Ovary (tissue), 9 donors: ENCODE data around the gene MAGOHB. TPM values are rescaled to one million over a fixed set of nuclear protein-coding genes. Genes with fewer than 3 reads are reported as not detected.

Source experiments
- DNase-seq, 5 donors: peaks; one replicate each; pipeline ENCODE4 v3.0.0-alpha.2; 2019 to 2020
- H3K27ac ChIP-seq, 2 donors: fragments of 200-600 bp; one replicate each; pipeline versions ENCODE4 v1.5.1 to v1.8.0; 2019 to 2022
- H3K27me3 ChIP-seq: fragments of 200-600 bp; one replicate; pipeline ENCODE4 v1.8.0; 2022
- H3K36me3 ChIP-seq: fragments of 200-600 bp; sonication (generic); one replicate; pipeline ENCODE4 v1.5.1; 2019
- H3K4me1 ChIP-seq: one replicate; pipeline ENCODE4 v1.8.1; 2013; ENCODE audit warnings: mild to moderate bottlenecking, moderate library complexity; ENCODE audit not compliant: insufficient read depth
- H3K4me3 ChIP-seq: fragments of 200-600 bp; sonication (generic); one replicate; pipeline ENCODE4 v1.5.1; 2017
- H3K9me3 ChIP-seq, 2 donors: fragments of 200-600 bp in 1 of 2; sonication (generic) in 1 of 2; one replicate each; pipeline versions ENCODE4 v1.5.1 to v1.8.1; 2013 to 2019; ENCODE audit warnings: mild to moderate bottlenecking in 1 of 2, moderate library complexity in 1 of 2
- EP300 ChIP-seq: sonication (generic); formaldehyde crosslinking; IDR thresholded peaks from one replicate; pipeline ENCODE4 v1.6.1; 2017; ENCODE audit warnings: antibody characterized with exemption
- POLR2A ChIP-seq: fragments of 450-650 bp; IDR thresholded peaks from one replicate; pipeline ENCODE4 v1.6.1; 2017; ENCODE audit warnings: antibody characterized with exemption, mild to moderate bottlenecking, moderate library complexity
- WGBS, 3 donors: extraction: QIAGEN DNeasy Blood & Tissue Kit in 1 of 3; methylation state at CpG; one replicate each; pipeline versions ENCODE4 v1.1.5 to v1.1.7; 2013 to 2017; 5-methylcytosine and 5-hydroxymethylcytosine counted together
- intact Hi-C, 4 donors: fragments of 100-400 bp; cut with DNase I; formaldehyde crosslinking; loops; one replicate each; pipeline versions ENCODE4 v1.11.0 to v1.15.1; 2022 to 2023
- polyA plus RNA-seq, 2 donors: library from polyadenylated mRNA; stranded (reverse); fragments of 200-250 nt in 1 of 2; fragments of 350-450 nt in 1 of 2; fragmentation: Illumina TruSeq in 1 of 2; extraction: RNeasy Lipid Tissue Mini Kit (QIAGEN cat#74804) in 1 of 2; gene quantifications; one replicate each; pipeline ENCODE4 v1.2.3, GENCODE V29; 2013 to 2014
- total RNA-seq, 7 donors: library from RNA; depleted of rRNA in 2 of 7; stranded (reverse); fragments of >200 nt in 2 of 7; fragmentation: NEBNext Ultra II Directional in 3 of 7; extraction: Animal tissue kit (Norgen Biotek cat#: 25700) in 3 of 7; gene quantifications; one replicate each; pipeline versions ENCODE4 v1.1.0 to v1.2.4, GENCODE V29; 2016 to 2023
- TF ChIP-seq, protein P1 (sequence below), 3 donors: fragments of 450-650 bp in 2 of 3; fragments of 200-600 bp in 1 of 3; IDR thresholded peaks; one replicate each; pipeline versions ENCODE4 v1.5.1 to v1.8.0; 2016 to 2022; ENCODE audit warnings: antibody characterized with exemption in 3 of 3, mild to moderate bottlenecking in 1 of 3
- donor health status: DM: no; HTN: no; CAD: no; lungs with moderate emphysema.
- donor health status: DM: no; HTN: no; CAD: no.
- donor health status: Bipolar disorder and iron deficiency.
- donor health status: DM: yes; HTN: yes; CAD: no.
- donor health status: DM: no; HTN: no; CAD: no.
- donor health status: DM: yes; HTN: yes; CAD: no.

The MAGOHB gene
- total and polyA plus RNA-seq, 9 donors, result 8.5 to 25.9 (median 19.1) TPM

DNA sequence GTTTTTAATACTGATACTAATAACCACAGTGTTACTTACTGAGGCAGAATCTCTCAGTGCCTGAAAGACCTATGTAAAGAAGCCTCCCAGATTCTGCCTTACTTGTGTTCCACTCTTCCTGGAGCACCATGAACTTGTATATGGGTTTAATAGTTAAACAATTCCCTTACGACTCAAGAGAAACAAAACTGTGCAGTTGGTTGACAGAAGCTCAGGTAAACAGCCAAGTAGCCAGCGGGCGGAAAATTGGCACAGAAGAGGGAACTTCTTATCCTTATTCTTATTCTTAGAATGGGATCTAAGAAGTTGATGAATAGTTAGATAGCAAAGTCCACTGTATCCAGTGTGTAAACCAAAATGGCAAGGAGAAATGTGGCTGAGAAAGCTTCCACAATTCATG lies 22.7 kb upstream of the MAGOHB start:
- whole genome bisulfite sequencing, 3 donors, result 80 to 82% (median 82%) methylated on average over 3 of the region's 3 CpGs
- no peak for DNase-seq
- H3K27me3 ChIP-seq, result no peaks in the 10 kb centered on the region
- no peak overlapping the region for H3K4me3 ChIP-seq
- H3K36me3 ChIP-seq, result no peaks in the 10 kb centered on the region
- TF ChIP-seq EP300 (no peak), POLR2A (no peak)
- TF ChIP-seq, protein P1, sequence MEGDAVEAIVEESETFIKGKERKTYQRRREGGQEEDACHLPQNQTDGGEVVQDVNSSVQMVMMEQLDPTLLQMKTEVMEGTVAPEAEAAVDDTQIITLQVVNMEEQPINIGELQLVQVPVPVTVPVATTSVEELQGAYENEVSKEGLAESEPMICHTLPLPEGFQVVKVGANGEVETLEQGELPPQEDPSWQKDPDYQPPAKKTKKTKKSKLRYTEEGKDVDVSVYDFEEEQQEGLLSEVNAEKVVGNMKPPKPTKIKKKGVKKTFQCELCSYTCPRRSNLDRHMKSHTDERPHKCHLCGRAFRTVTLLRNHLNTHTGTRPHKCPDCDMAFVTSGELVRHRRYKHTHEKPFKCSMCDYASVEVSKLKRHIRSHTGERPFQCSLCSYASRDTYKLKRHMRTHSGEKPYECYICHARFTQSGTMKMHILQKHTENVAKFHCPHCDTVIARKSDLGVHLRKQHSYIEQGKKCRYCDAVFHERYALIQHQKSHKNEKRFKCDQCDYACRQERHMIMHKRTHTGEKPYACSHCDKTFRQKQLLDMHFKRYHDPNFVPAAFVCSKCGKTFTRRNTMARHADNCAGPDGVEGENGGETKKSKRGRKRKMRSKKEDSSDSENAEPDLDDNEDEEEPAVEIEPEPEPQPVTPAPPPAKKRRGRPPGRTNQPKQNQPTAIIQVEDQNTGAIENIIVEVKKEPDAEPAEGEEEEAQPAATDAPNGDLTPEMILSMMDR (IDR thresholded peaks at IDR 0.05), result no peak
- no peaks in the 10 kb centered on the region for H3K9me3 ChIP-seq
- intact Hi-C loops, result no loop called here
- no peaks in the 10 kb centered on the region for H3K4me1 ChIP-seq
- no peak overlapping the region for H3K27ac ChIP-seq

DNA sequence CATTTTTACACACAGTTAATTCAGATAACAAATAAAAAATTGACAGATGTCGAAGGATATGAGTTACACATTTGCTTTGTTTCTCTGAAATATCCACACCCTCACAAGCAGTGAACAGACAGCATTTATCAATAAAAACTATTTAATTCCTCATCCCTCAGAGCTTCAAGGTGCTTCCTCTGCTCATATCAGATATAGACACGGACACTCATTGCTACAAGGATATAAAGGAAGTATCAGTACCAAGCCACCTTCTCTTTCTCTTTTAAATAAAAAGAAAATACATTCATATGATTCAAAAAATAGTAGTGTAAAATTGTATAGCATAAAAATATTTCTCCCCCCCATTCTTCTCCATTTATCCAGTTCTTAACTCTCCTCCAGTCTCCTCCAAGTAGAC lies 21.9 kb upstream of the MAGOHB start:
- WGBS, 3 donors, result 71 to 82% (median 80%) methylated on average over 2 of the region's 2 CpGs
- Histone ChIP-seq H3K27ac (no peak overlapping the region), H3K36me3 (no peaks in the 10 kb centered on the region), H3K4me1 (no peaks in the 10 kb centered on the region), H3K4me3 (no peak overlapping the region), H3K9me3 (no peaks in the 10 kb centered on the region), H3K27me3 (no peaks in the 10 kb centered on the region)
- DNase-seq, result no peak
- TF ChIP-seq POLR2A, result no peak
- TF ChIP-seq, protein P1 (IDR thresholded peaks at IDR 0.05), result no peak
- TF ChIP-seq EP300, result no peak
- intact Hi-C loops, result no loop called here

DNA sequence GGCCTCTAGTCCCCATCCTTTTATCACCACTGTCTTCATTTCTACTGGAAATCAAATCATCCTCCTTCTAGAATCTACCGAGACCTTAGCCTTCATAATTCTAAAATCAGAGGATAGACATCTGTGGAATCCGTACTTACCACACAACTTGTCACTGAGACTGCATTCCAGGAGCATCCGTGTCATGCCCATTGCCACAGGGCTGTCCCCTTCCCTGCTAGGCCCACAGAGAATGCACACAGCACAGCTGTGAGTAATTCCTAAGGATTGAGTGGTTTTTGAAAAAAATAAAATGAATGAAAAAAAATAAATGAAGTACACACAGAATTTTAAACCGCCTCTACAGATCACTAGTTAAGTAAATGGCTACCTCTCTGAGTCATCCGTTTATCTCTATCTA lies 21.0 kb upstream of the MAGOHB start:
- Histone ChIP-seq H3K27ac (no peak overlapping the region), H3K4me3 (no peak overlapping the region), H3K27me3 (no peaks in the 10 kb centered on the region), H3K36me3 (no peaks in the 10 kb centered on the region), H3K9me3 (no peaks in the 10 kb centered on the region), H3K4me1 (no peaks in the 10 kb centered on the region)
- no peak for DNase-seq
- WGBS, 3 donors, result 81 to 84% (median 84%) methylated on average over 5 of the region's 5 CpGs
- intact Hi-C loops, result no loop called here
- TF ChIP-seq EP300 (no peak), POLR2A (no peak)
- TF ChIP-seq, protein P1 (IDR thresholded peaks at IDR 0.05), result no peak

DNA sequence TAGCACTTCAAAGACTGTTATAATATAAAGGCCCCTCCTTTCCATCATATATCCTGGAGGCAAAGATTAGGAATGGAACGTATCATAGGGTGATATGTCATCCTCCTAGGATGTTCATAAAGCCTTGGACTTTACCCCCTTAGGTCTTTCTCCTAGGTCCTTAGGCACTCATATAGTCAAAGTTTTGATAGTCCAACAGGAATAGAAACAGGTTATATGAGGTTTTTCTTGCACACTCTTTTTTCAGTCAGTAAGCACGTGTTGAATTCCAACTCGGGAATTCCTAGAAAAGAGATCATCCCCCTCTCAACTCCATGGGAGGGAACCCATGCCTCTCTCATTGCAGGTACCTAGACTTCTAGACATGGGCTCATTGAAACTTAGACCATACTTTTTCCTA lies 20.1 kb upstream of the MAGOHB start:
- H3K4me3 ChIP-seq, result no peak overlapping the region
- H3K4me1 ChIP-seq, result no peaks in the 10 kb centered on the region
- intact Hi-C loops, result no loop called here
- DNase-seq, result no peak
- WGBS, 3 donors, result 49 to 66% (median 54%) methylated on average over 3 of the region's 3 CpGs
- no peak overlapping the region for H3K27ac ChIP-seq
- H3K9me3 ChIP-seq, result no peaks in the 10 kb centered on the region
- TF ChIP-seq, protein P1 (IDR thresholded peaks at IDR 0.05), result no peak
- TF ChIP-seq POLR2A (no peak), EP300 (no peak)
- H3K36me3 ChIP-seq, result no peaks in the 10 kb centered on the region
- no peaks in the 10 kb centered on the region for H3K27me3 ChIP-seq

DNA sequence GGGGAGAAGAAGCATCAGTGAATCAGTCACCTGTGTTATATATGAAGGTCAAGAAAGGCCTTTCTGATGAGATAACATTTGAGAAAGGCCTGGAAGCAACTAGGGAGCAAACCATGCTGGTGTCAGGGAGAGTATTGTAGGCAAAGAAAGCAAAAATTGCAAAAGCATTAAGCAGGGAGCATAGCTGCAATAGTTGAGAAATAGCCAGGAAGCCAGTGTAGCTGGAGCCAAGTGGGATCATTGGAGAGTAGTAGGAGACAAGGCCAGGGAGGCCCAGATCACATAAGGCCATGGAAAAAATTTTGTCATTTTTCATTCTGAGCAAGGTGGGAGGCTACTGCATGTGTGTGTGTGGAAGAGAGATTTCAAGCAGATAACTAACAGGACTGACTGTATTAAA lies 18.8 kb upstream of the MAGOHB start:
- H3K27ac ChIP-seq, result no peak overlapping the region
- intact Hi-C loops, result no loop called here
- no peaks in the 10 kb centered on the region for H3K36me3 ChIP-seq
- no peak for TF ChIP-seq POLR2A
- TF ChIP-seq, protein P1 (IDR thresholded peaks at IDR 0.05), result no peak
- no peak for TF ChIP-seq EP300
- H3K4me1 ChIP-seq, result no peaks in the 10 kb centered on the region
- DNase-seq, result no peak
- H3K9me3 ChIP-seq, result no peaks in the 10 kb centered on the region
- no peak overlapping the region for H3K4me3 ChIP-seq
- no peaks in the 10 kb centered on the region for H3K27me3 ChIP-seq
